H1 (cell line): ENCODE results near the gene GATA5. TPM values are rescaled to one million over a fixed set of nuclear protein-coding genes. Genes with fewer than 3 reads are reported as not detected.

Source experiments
- CTCF ChIA-PET: fragments of 300-600 bp; sonication (Branson Sonifier 250); formaldehyde crosslinking; loops from one replicate; lab custom pipeline; 2021; ENCODE audit not compliant: partially characterized antibody; lab: Charles Lee
- POLR2A ChIA-PET: fragments of 300-600 bp; sonication (Branson Sonifier 250); formaldehyde crosslinking; loops from one replicate; lab custom pipeline; 2021; ENCODE audit warnings: inconsistent platforms; ENCODE audit not compliant: partially characterized antibody; lab: Charles Lee
- DNase-seq, 2 experiments: peaks; one replicate each; pipeline versions ENCODE4 v3.0.0 to v3.0.0-alpha.2; 2010 to 2022; ENCODE audit warnings: low spot score in 2 of 2, low read depth in 1 of 2, mixed read lengths in 1 of 2
- FAIRE-seq: peaks from 2 replicates; lab custom pipeline; 2011; peaks lifted over from hg19 to GRCh38; lab: Jason Lieb, UNC
- H2AFZ ChIP-seq: 2 replicates; pipeline ENCODE4 v1.8.1; 2012; ENCODE audit warnings: low read length, inconsistent platforms
- H2AK5ac ChIP-seq: 2 replicates; pipeline ENCODE4 v1.6.1; 2013; ENCODE audit warnings: low read depth, low read length
- H2BK120ac ChIP-seq: replicated peaks from 2 replicates; pipeline ENCODE3; 2013; ENCODE audit warnings: low read depth, low read length, inconsistent platforms
- H2BK12ac ChIP-seq: 2 replicates; pipeline ENCODE4 v1.6.1; 2013; ENCODE audit warnings: low read depth, low read length
- H2BK15ac ChIP-seq: 2 replicates; pipeline ENCODE4 v1.6.1; 2013; ENCODE audit warnings: low read length
- H2BK20ac ChIP-seq: 2 replicates; pipeline ENCODE4 v1.6.1; 2013; ENCODE audit warnings: low read length
- H2BK5ac ChIP-seq: 2 replicates; pipeline ENCODE4 v1.6.1; 2013; ENCODE audit warnings: low read depth, low read length
- H3K14ac ChIP-seq: 2 replicates; pipeline ENCODE4 v1.6.1; 2013; ENCODE audit warnings: inconsistent platforms; ENCODE audit not compliant: insufficient read length
- H3K18ac ChIP-seq: 2 replicates; pipeline ENCODE4 v1.6.1; 2013; ENCODE audit warnings: low read length; ENCODE audit errors: extremely low read depth
- H3K23ac ChIP-seq: 2 replicates; pipeline ENCODE4 v1.6.1; 2013; ENCODE audit warnings: inconsistent platforms; ENCODE audit not compliant: insufficient read length
- H3K23me2 ChIP-seq: 2 replicates; pipeline ENCODE4 v1.6.1; 2013; ENCODE audit warnings: low read depth, low read length
- H3K27ac ChIP-seq: 2 replicates; pipeline ENCODE4 v1.6.1; 2011; ENCODE audit warnings: low read depth, low read length, inconsistent platforms
- H3K27me3 ChIP-seq, 4 experiments: replicated peaks in 1 of 4; 1 replicate in 1 of 4; 2 replicates in 3 of 4; pipeline versions ENCODE4 v1.6.1 to v1.8.1; 2011 to 2013; ENCODE audit warnings: low read length in 3 of 4, mild to moderate bottlenecking in 3 of 4, inconsistent platforms in 2 of 4, mixed read lengths in 2 of 4, moderate library complexity in 1 of 4; ENCODE audit not compliant: control insufficient read depth in 3 of 4, insufficient read depth in 3 of 4; ENCODE audit errors: extremely low read depth in 1 of 4
- H3K36me3 ChIP-seq, 4 experiments: 2 replicates each; pipeline versions ENCODE4 v1.6.1 to v1.8.1; 2011 to 2013; ENCODE audit warnings: mild to moderate bottlenecking in 4 of 4, low read length in 3 of 4, moderate library complexity in 2 of 4, control low read depth in 1 of 4, inconsistent platforms in 1 of 4; ENCODE audit not compliant: insufficient read depth in 4 of 4, control insufficient read depth in 2 of 4
- H3K4ac ChIP-seq: replicated peaks from 2 replicates; pipeline ENCODE3; 2013; ENCODE audit warnings: low read length, low read depth, mixed read lengths, inconsistent platforms; ENCODE audit not compliant: insufficient read length
- H3K4me1 ChIP-seq, 4 experiments: replicated peaks in 1 of 4; 1 replicate in 1 of 4; 2 replicates in 3 of 4; pipeline versions ENCODE4 v1.6.1 to v1.8.1; 2011 to 2013; ENCODE audit warnings: low read length in 3 of 4, inconsistent platforms in 2 of 4, mixed read lengths in 1 of 4; ENCODE audit not compliant: insufficient read depth in 4 of 4, control insufficient read depth in 3 of 4
- H3K4me2 ChIP-seq, 2 experiments: 2 replicates each; pipeline versions ENCODE4 v1.6.1 to v1.8.1; 2011 to 2013; ENCODE audit warnings: low read depth in 2 of 2, low read length in 2 of 2, control low read depth in 1 of 2, inconsistent platforms in 1 of 2, mild to moderate bottlenecking in 1 of 2; ENCODE audit not compliant: insufficient read depth in 1 of 2
- H3K4me3 ChIP-seq, 4 experiments: fragments of 200-600, 300-600 bp in 1 of 4; sonication (generic), shearing (Covaris generic), sonication (Bioruptor Twin) in 1 of 4; 2 replicates each; pipeline versions ENCODE4 v1.5.1 to v1.8.1; 2011 to 2016; ENCODE audit warnings: low read length in 4 of 4, low read depth in 3 of 4, control low read depth in 2 of 4, inconsistent platforms in 2 of 4, mild to moderate bottlenecking in 2 of 4, mixed read lengths in 1 of 4, moderate library complexity in 1 of 4; ENCODE audit not compliant: insufficient read depth in 2 of 4; ENCODE audit errors: extremely low read depth in 1 of 4
- H3K56ac ChIP-seq: replicated peaks from 2 replicates; pipeline ENCODE3; 2013; ENCODE audit warnings: low read depth, mild to moderate bottlenecking, mixed read lengths, low read length, inconsistent platforms; ENCODE audit not compliant: insufficient read length
- H3K79me1 ChIP-seq: 2 replicates; pipeline ENCODE4 v1.6.1; 2013; ENCODE audit warnings: low read depth, low read length, control low read depth
- H3K79me2 ChIP-seq, 2 experiments: 2 replicates each; pipeline versions ENCODE4 v1.6.1 to v1.8.1; 2012 to 2013; ENCODE audit warnings: low read length in 2 of 2, mild to moderate bottlenecking in 2 of 2, inconsistent platforms in 1 of 2; ENCODE audit not compliant: insufficient read depth in 2 of 2, control insufficient read depth in 1 of 2
- H3K9ac ChIP-seq, 4 experiments: replicated peaks in 1 of 4; 1 replicate in 1 of 4; 2 replicates in 3 of 4; pipeline versions ENCODE4 v1.6.1 to v1.8.1; 2011 to 2013; ENCODE audit warnings: low read depth in 3 of 4, low read length in 3 of 4, control low read depth in 2 of 4, mild to moderate bottlenecking in 2 of 4, moderate library complexity in 2 of 4, inconsistent platforms in 1 of 4; ENCODE audit errors: extremely low read depth in 1 of 4
- H3K9me3 ChIP-seq, 2 experiments: 2 replicates each; pipeline versions ENCODE4 v1.6.1 to v1.8.1; 2012 to 2013; ENCODE audit warnings: mild to moderate bottlenecking in 2 of 2, moderate library complexity in 2 of 2, control low read depth in 1 of 2, inconsistent platforms in 1 of 2, low read depth in 1 of 2, low read length in 1 of 2, mixed read lengths in 1 of 2; ENCODE audit not compliant: insufficient read depth in 2 of 2
- H4K20me1 ChIP-seq, 2 experiments: replicated peaks in 1 of 2; 2 replicates each; pipeline versions ENCODE3 to v1.8.1; 2011 to 2013; ENCODE audit warnings: inconsistent platforms in 2 of 2, low read length in 2 of 2, mild to moderate bottlenecking in 1 of 2; ENCODE audit not compliant: insufficient read depth in 2 of 2, control insufficient read depth in 1 of 2
- H4K5ac ChIP-seq: 2 replicates; pipeline ENCODE4 v1.6.1; 2013; ENCODE audit warnings: low read length, low read depth, mixed read lengths, inconsistent platforms; ENCODE audit not compliant: insufficient read length
- H4K8ac ChIP-seq: 2 replicates; pipeline ENCODE4 v1.8.0; 2013; ENCODE audit warnings: mild to moderate bottlenecking, moderate library complexity, low read length, inconsistent platforms; ENCODE audit not compliant: insufficient read depth; ENCODE audit errors: extremely low read depth
- H4K91ac ChIP-seq: replicated peaks from 2 replicates; pipeline ENCODE3; 2013; ENCODE audit warnings: low read length, mixed read lengths, inconsistent platforms; ENCODE audit not compliant: insufficient read length
- BRCA1 ChIP-seq: IDR thresholded peaks from 2 replicates; pipeline ENCODE4 v1.6.1; 2012; ENCODE audit warnings: low read depth, low read length, improper control_type of control experiment
- FOSL1 ChIP-seq: IDR thresholded peaks from 2 replicates; pipeline ENCODE4 v1.6.1; 2011; ENCODE audit warnings: mild to moderate bottlenecking, low read depth, low read length, moderate library complexity; ENCODE audit not compliant: insufficient read depth
- RFX5 ChIP-seq: IDR thresholded peaks from 2 replicates; pipeline ENCODE4 v1.6.1; 2011; ENCODE audit warnings: low read depth, low read length, improper control_type of control experiment, borderline replicate concordance
- WGBS, 2 experiments: shearing (Covaris generic) in 1 of 2; methylation state at CpG; one replicate each; pipeline versions ENCODE4 v1.1.6 to v1.1.7; 2013 to 2015; ENCODE audit warnings: low lambda C conversion rate in 2 of 2, mixed read lengths in 2 of 2, inconsistent platforms in 1 of 2, low coverage in 1 of 2, missing lambda C conversion rate in 1 of 2; ENCODE audit not compliant: insufficient replicate concordance in 2 of 2, insufficient coverage in 1 of 2, insufficient read length in 1 of 2; ENCODE audit errors: extremely low coverage in 1 of 2, missing lambda C conversion rate in 1 of 2; 5-methylcytosine and 5-hydroxymethylcytosine counted together
- polyA plus RNA-seq, 7 experiments: library from polyadenylated mRNA; depleted of rRNA in 3 of 7; stranded (reverse) in 5 of 7; unstranded in 2 of 7; fragments of >200 nt in 5 of 7; fragments of 200-250 nt in 2 of 7; gene quantifications; 1 replicate in 5 of 7; 2 replicates in 1 of 7; 4 replicates in 1 of 7; pipeline versions ENCODE4 v1.2.1 to v1.2.3, GENCODE V29; 2011 to 2013; ENCODE audit warnings: missing spikeins in 2 of 7, mixed read lengths in 2 of 7
- total RNA-seq: library from RNA; stranded (reverse); fragmentation: NEBNext Ultra II Directional; extraction: Animal tissue kit (Norgen Biotek cat#: 25700); gene quantifications from 2 replicates; pipeline ENCODE4 v1.2.1, GENCODE V29; 2021

Gene GATA5
- total and polyA plus RNA-seq, 2 of the 8 experiments (the other 6 are each of a cell fraction or from before 2014, with no cell fraction given) = 0.08 to 0.11 TPM

GRCh38 chr20:62436692-62437091 is 39.1 kb downstream of the GATA5 start:
- no peak overlapping the region for H3K14ac ChIP-seq
- H3K4ac ChIP-seq = no peak overlapping the region
- H3K9ac ChIP-seq = no peak overlapping the region
- no peak for DNase-seq
- H3K36me3 ChIP-seq = no peaks in the 10 kb centered on the region
- no peak overlapping the region for H4K8ac ChIP-seq
- peaks cover 0 to 2% (median 0%) of the 10 kb centered on the region in 4 experiments; a peak in 1 of 7 replicates for H3K27me3 ChIP-seq
- no peak overlapping the region for H4K5ac ChIP-seq
- POLR2A ChIA-PET = interaction anchor here (1.3 kb wide), 1 partner anchor 10 kb away, joined by 3 read pairs; no protein-coding TSS in a partner anchor
- H3K79me2 ChIP-seq = no peaks in the 10 kb centered on the region
- no peak overlapping the region for H2BK120ac ChIP-seq
- H3K18ac ChIP-seq = no peak overlapping the region
- H3K4me3 ChIP-seq = no peak overlapping the region
- no peak overlapping the region for H2AK5ac ChIP-seq
- CTCF ChIA-PET = interaction anchor here (1.8 kb wide), 1 partner anchor 37 kb away, joined by 4 read pairs; no protein-coding TSS in a partner anchor
- H4K91ac ChIP-seq = no peak overlapping the region
- no peak overlapping the region for H3K4me2 ChIP-seq
- TF ChIP-seq BRCA1 (no peak), FOSL1 (no peak), RFX5 (no peak)
- H2BK20ac ChIP-seq = no peak overlapping the region
- no peak overlapping the region for H2BK15ac ChIP-seq
- H3K56ac ChIP-seq = no peak overlapping the region
- H4K20me1 ChIP-seq = no peaks in the 10 kb centered on the region
- no peak for FAIRE-seq
- H3K27ac ChIP-seq = no peak overlapping the region
- H2AFZ ChIP-seq = no peak overlapping the region
- no peak overlapping the region for H2BK5ac ChIP-seq
- no peaks in the 10 kb centered on the region for H3K79me1 ChIP-seq
- no peaks in the 10 kb centered on the region; a peak in 1 of 7 replicates for H3K4me1 ChIP-seq
- no peak overlapping the region for H3K23ac ChIP-seq
- H3K23me2 ChIP-seq = no peaks in the 10 kb centered on the region
- H2BK12ac ChIP-seq = no peak overlapping the region
- H3K9me3 ChIP-seq = peaks cover 0 to 8% of the 10 kb centered on the region in 2 experiments; a peak in 3 of 4 replicates
- WGBS, 2 experiments = 92% methylated on average over 3 of the region's 3 CpGs; no CpG with 5 or more reads in 1 of the 2 experiments
